ENCODE results near the gene PRDM16. TPM values are rescaled to one million over a fixed set of nuclear protein-coding genes. Genes with fewer than 3 reads are reported as not detected.
A peak's percentile ranks its signal among the peaks of the same experiment; 100 is the strongest.

Gene PRDM16
- total and polyA plus RNA-seq, 2 of the 13 experiments (the other 11 are each of a cell fraction or from before 2014, with no cell fraction given) = 0.15 to 0.81 TPM

DNA sequence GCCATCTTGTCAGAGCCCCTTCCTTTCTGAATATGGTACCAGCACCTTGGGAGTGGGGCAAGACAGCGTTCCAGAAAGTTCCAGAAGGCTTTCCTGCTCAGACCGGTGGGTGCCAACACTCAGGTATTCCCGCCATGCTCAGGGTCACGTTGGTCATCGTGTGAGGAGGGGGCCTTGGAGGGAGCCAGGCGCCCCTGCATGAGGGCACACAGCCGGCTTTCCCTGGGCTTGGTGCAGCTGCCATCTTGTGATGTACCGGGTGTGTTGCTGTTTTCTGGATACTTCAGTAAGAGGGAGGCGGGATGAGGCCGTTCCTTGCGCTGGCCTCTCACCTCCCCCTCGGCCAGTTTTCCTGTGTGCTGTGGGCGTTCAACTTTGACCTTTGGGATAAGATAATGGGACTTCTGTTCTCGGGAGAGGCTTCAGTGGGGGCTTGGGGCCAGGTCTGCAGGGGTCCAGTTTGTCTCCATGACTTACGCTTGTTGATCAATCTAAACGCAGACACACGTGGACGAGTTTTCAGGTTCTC lies 69.7 kb downstream of the PRDM16 start (continued):
- TF ChIP-seq ZNF660 (CRISPR knock-in tag; IDR thresholded peaks at IDR 0.05; ENCODE audit: borderline replicate concordance, low read depth) = no peak
- no peak for TF ChIP-seq ZFP36L1 (CRISPR knock-in tag; IDR thresholded peaks at IDR 0.05)
- no peak for TF ChIP-seq ZNF547 (CRISPR knock-in tag; IDR thresholded peaks at IDR 0.05)
- TF ChIP-seq, protein P1, sequence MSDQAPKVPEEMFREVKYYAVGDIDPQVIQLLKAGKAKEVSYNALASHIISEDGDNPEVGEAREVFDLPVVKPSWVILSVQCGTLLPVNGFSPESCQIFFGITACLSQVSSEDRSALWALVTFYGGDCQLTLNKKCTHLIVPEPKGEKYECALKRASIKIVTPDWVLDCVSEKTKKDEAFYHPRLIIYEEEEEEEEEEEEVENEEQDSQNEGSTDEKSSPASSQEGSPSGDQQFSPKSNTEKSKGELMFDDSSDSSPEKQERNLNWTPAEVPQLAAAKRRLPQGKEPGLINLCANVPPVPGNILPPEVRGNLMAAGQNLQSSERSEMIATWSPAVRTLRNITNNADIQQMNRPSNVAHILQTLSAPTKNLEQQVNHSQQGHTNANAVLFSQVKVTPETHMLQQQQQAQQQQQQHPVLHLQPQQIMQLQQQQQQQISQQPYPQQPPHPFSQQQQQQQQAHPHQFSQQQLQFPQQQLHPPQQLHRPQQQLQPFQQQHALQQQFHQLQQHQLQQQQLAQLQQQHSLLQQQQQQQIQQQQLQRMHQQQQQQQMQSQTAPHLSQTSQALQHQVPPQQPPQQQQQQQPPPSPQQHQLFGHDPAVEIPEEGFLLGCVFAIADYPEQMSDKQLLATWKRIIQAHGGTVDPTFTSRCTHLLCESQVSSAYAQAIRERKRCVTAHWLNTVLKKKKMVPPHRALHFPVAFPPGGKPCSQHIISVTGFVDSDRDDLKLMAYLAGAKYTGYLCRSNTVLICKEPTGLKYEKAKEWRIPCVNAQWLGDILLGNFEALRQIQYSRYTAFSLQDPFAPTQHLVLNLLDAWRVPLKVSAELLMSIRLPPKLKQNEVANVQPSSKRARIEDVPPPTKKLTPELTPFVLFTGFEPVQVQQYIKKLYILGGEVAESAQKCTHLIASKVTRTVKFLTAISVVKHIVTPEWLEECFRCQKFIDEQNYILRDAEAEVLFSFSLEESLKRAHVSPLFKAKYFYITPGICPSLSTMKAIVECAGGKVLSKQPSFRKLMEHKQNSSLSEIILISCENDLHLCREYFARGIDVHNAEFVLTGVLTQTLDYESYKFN (CRISPR knock-in tag; conservative IDR thresholded peaks at IDR 0.05) = 0 out of 2 replicates have a peak, but pooled peaks have one; percentile 34
- no peak for TF ChIP-seq ZNF737 (CRISPR knock-in tag; IDR thresholded peaks at IDR 0.05; ENCODE audit: borderline replicate concordance)
- 0 out of 2 replicates have a peak, but pooled peaks have one; percentile 22 for TF ChIP-seq ZBTB38 (CRISPR knock-in tag; IDR thresholded peaks at IDR 0.05)
- TF ChIP-seq PHF5A (CRISPR knock-in tag; IDR thresholded peaks at IDR 0.05; ENCODE audit: low read depth, unreplicated experiment) = no peak
- no peak for TF ChIP-seq ZNF674 (CRISPR knock-in tag; IDR thresholded peaks at IDR 0.05; ENCODE audit: low read depth)
- no peak for TF ChIP-seq ARNT (IDR thresholded peaks at IDR 0.05)
- no peak for TF ChIP-seq YEATS2 (CRISPR knock-in tag; IDR thresholded peaks at IDR 0.05; ENCODE audit: borderline replicate concordance)
- no peak for TF ChIP-seq ZNF616 (CRISPR knock-in tag; IDR thresholded peaks at IDR 0.05; ENCODE audit: low read depth)
- TF ChIP-seq SRSF1 (optimal IDR thresholded peaks at IDR 0.05; ENCODE audit: low read depth, low read length) = no peak
- 0 out of 2 replicates have a peak, but pooled peaks have one; percentile 37 for TF ChIP-seq ZBTB7B (CRISPR knock-in tag; IDR thresholded peaks at IDR 0.05)
- no peak for TF ChIP-seq ZNF563 (CRISPR knock-in tag; IDR thresholded peaks at IDR 0.05)
- TF ChIP-seq ZNF772 (CRISPR knock-in tag; IDR thresholded peaks at IDR 0.05) = no peak
- no peak for TF ChIP-seq ZBTB42 (CRISPR knock-in tag; IDR thresholded peaks at IDR 0.05)
- TF ChIP-seq, protein P2, sequence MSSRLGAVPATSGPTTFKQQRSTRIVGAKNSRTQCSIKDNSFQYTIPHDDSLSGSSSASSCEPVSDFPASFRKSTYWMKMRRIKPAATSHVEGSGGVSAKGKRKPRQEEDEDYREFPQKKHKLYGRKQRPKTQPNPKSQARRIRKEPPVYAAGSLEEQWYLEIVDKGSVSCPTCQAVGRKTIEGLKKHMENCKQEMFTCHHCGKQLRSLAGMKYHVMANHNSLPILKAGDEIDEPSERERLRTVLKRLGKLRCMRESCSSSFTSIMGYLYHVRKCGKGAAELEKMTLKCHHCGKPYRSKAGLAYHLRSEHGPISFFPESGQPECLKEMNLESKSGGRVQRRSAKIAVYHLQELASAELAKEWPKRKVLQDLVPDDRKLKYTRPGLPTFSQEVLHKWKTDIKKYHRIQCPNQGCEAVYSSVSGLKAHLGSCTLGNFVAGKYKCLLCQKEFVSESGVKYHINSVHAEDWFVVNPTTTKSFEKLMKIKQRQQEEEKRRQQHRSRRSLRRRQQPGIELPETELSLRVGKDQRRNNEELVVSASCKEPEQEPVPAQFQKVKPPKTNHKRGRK (CRISPR knock-in tag; IDR thresholded peaks at IDR 0.05) = no peak
- TF ChIP-seq ZNF788 (CRISPR knock-in tag; IDR thresholded peaks at IDR 0.05; ENCODE audit: borderline replicate concordance) = no peak
- TF ChIP-seq RAD51 (IDR thresholded peaks at IDR 0.05; ENCODE audit: borderline replicate concordance) = no peak
- no peak for TF ChIP-seq BCL6 (CRISPR knock-in tag; IDR thresholded peaks at IDR 0.05)
- TF ChIP-seq SMAD1 (CRISPR knock-in tag; IDR thresholded peaks at IDR 0.05; ENCODE audit: borderline replicate concordance, low read depth) = no peak
- no peak for TF ChIP-seq ZNF382 (CRISPR knock-in tag; IDR thresholded peaks at IDR 0.05; ENCODE audit: borderline replicate concordance)
- no peak for TF ChIP-seq HNRNPUL1 (IDR thresholded peaks at IDR 0.05; ENCODE audit: low read depth, low read length)
- TF ChIP-seq NFATC3 (CRISPR knock-in tag; IDR thresholded peaks at IDR 0.05) = no peak
- TF ChIP-seq, protein P3, sequence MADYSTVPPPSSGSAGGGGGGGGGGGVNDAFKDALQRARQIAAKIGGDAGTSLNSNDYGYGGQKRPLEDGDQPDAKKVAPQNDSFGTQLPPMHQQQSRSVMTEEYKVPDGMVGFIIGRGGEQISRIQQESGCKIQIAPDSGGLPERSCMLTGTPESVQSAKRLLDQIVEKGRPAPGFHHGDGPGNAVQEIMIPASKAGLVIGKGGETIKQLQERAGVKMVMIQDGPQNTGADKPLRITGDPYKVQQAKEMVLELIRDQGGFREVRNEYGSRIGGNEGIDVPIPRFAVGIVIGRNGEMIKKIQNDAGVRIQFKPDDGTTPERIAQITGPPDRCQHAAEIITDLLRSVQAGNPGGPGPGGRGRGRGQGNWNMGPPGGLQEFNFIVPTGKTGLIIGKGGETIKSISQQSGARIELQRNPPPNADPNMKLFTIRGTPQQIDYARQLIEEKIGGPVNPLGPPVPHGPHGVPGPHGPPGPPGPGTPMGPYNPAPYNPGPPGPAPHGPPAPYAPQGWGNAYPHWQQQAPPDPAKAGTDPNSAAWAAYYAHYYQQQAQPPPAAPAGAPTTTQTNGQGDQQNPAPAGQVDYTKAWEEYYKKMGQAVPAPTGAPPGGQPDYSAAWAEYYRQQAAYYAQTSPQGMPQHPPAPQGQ (CRISPR knock-in tag; IDR thresholded peaks at IDR 0.05; ENCODE audit: borderline replicate concordance) = no peak
- TF ChIP-seq ZSCAN30 (CRISPR knock-in tag; IDR thresholded peaks at IDR 0.05) = no peak
